ENCODE results near the gene AMELX.

GRCh38 chrX:11298600-11298999, 5.4 kb downstream of the AMELX start:
- no peak for TF ChIP-seq CTCF (IDR thresholded peaks at IDR 0.05; ENCODE audit: low read depth, low read length, missing input control)
- TF ChIP-seq GABPA (IDR thresholded peaks at IDR 0.05 in 1 of 2, conservative IDR thresholded peaks at IDR 0.05 in 1 of 2): no peak
- no peak for TF ChIP-seq SP1 (IDR thresholded peaks at IDR 0.05)
